ENCODE measurements around the gene NCR1.
"Not testable (repeated sequence)": the region's sequence is repeated elsewhere in the genome, so short reads cannot be mapped to it uniquely, and the experiment has no call there.

Gene NCR1, protein sequence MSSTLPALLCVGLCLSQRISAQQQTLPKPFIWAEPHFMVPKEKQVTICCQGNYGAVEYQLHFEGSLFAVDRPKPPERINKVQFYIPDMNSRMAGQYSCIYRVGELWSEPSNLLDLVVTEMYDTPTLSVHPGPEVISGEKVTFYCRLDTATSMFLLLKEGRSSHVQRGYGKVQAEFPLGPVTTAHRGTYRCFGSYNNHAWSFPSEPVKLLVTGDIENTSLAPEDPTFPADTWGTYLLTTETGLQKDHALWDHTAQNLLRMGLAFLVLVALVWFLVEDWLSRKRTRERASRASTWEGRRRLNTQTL

DNA sequence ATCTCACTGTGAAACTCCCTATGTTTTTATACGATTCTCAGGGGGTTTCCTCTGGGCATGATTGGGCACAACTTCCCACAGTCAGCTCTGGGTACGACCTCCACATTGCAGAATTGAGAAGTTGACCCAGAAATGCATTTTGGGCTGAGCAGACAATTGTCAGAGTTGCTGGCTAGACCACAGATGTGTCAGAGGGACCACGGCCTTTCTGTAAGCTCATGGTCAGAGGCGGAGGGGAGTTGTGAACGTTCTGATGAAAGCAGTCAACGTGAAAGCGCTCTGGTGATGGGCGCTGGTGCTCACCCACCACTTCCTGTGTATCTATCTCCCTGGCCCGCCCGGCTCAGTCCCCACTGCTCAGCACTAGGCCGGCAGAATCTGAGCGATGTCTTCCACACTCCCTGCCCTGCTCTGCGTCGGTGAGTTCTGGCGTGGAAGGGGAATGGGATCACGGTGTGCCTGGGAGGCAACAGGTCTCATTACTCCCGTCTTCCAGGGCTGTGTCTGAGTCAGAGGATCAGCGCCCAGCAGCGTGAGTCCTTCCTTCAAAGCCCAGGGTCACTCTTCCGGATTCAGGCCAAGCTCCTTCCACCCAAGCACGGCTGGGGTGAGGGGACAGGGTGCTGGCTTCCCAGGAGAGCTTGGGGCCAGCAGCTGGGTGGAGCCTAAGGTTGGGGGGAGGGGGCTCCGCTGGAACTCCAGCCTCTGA is at the start of gene NCR1:
Gene NCR1, plus strand, starts transcription at position 346 of the 709 bp plus-strand sequence. Its CDS starts 40 bp downstream, at position 386.
- Histone ChIP-seq H3K4me1 (ENCODE audit: control insufficient read depth in 1 of 2, insufficient read depth in 1 of 2, low read depth in 1 of 2, low read length in 1 of 2) (peaks cover 18 to 22% of the 10 kb centered on the region in 2 experiments), H3K36me3 (peaks cover 11% of the 10 kb centered on the region), H3K4me3 (ENCODE audit: low read depth in 1 of 2, low read length in 1 of 2) (no peak within 1 kb of the TSS), H3K27ac (peak within 1 kb of the TSS; percentile 35), H3K27me3 (peaks cover 24% of the 10 kb centered on the region), H3K9me3 (no peaks in the 10 kb centered on the region)
- TF ChIP-seq, protein P1, sequence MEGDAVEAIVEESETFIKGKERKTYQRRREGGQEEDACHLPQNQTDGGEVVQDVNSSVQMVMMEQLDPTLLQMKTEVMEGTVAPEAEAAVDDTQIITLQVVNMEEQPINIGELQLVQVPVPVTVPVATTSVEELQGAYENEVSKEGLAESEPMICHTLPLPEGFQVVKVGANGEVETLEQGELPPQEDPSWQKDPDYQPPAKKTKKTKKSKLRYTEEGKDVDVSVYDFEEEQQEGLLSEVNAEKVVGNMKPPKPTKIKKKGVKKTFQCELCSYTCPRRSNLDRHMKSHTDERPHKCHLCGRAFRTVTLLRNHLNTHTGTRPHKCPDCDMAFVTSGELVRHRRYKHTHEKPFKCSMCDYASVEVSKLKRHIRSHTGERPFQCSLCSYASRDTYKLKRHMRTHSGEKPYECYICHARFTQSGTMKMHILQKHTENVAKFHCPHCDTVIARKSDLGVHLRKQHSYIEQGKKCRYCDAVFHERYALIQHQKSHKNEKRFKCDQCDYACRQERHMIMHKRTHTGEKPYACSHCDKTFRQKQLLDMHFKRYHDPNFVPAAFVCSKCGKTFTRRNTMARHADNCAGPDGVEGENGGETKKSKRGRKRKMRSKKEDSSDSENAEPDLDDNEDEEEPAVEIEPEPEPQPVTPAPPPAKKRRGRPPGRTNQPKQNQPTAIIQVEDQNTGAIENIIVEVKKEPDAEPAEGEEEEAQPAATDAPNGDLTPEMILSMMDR (IDR thresholded peaks at IDR 0.05) = no peak

DNA sequence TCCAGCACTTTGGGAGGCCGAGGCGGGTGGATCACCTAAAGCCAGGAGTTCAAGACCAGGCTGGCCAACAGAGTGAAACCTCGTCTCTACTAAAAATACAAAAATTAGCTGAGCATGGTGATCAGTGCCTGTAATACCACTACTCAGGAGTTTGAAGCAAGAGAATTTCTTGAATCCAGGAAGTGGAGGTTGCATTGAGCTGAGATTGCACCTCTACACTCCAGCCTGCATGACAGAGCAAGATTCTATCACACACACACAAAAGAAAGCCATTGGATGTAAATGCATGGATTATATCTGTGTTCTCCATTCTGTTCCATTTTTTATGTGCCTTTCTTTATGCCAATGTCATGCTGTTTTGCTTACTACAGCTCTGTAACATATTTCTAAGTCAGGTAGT is 47.5 kb upstream of the NCR1 start:
- H3K27me3 ChIP-seq = peaks cover 16% of the 10 kb centered on the region
- not testable (repeated sequence) for H3K4me3 ChIP-seq (ENCODE audit: low read depth in 1 of 2, low read length in 1 of 2); H3K36me3 ChIP-seq; H3K9me3 ChIP-seq
- H3K4me1 ChIP-seq (ENCODE audit: control insufficient read depth in 1 of 2, insufficient read depth in 1 of 2, low read depth in 1 of 2, low read length in 1 of 2) = peaks cover 31 to 33% of the 10 kb centered on the region in 2 experiments
- H3K27ac ChIP-seq = peak overlapping the region; percentile 72

DNA sequence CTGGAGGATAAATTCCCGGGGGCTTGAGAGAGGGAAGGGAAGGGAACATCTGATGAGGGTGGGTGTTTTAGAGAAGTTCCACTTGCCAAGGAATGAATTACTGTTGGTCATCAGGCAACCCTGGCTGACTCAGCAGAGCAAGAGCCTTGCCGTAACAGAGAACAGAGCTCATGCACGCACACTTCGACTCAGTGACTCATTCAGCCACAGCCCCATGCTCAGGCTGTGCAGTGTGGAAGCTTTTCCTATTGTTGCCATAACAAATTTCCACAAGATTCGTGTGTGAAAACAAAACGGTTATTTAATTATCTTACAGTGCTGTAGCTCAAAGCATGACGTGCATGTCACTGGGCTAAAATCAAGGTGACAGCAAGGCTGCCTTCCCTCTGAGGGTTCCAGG is 46.5 kb upstream of the NCR1 start:
- Histone ChIP-seq H3K4me3 (ENCODE audit: low read depth in 1 of 2, low read length in 1 of 2) (peak overlapping the region in 1 of 2 experiments; percentile 7), H3K4me1 (ENCODE audit: control insufficient read depth in 1 of 2, insufficient read depth in 1 of 2, low read depth in 1 of 2, low read length in 1 of 2) (peaks cover 31 to 33% of the 10 kb centered on the region in 2 experiments)

DNA sequence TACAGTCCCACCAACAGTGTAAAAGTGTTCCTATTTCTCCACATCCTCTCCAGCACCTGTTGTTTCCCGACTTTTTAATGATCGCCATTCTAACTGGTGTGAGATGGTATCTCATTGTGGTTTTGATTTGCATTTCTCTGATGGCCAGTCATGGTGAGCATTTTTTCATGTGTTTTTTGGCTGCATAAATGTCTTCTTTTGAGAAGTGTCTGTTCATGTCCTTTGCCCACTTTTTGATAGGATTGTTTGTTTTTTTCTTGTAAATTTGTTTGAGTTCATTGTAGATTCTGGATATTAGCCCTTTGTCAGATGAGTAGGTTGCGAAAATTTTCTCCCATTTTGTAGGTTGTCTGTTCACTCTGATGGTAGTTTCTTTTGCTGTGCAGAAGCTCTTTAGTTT is 42.5 kb upstream of the NCR1 start:
- H3K36me3 ChIP-seq; H3K9me3 ChIP-seq; H3K27ac ChIP-seq; H3K4me3 ChIP-seq (ENCODE audit: low read depth in 1 of 2, low read length in 1 of 2): not testable (repeated sequence)
- peaks cover 32% of the 10 kb centered on the region for H3K27me3 ChIP-seq
- H3K4me1 ChIP-seq (ENCODE audit: control insufficient read depth in 1 of 2, insufficient read depth in 1 of 2, low read depth in 1 of 2, low read length in 1 of 2) = peaks cover 17 to 19% of the 10 kb centered on the region in 2 experiments

More for the DNA sequence above, 46.5 kb upstream of the NCR1 start:
- peak overlapping the region; percentile 72 for H3K27ac ChIP-seq
- not testable (repeated sequence) for H3K36me3 ChIP-seq, H3K9me3 ChIP-seq
- peaks cover 16% of the 10 kb centered on the region for H3K27me3 ChIP-seq

DNA sequence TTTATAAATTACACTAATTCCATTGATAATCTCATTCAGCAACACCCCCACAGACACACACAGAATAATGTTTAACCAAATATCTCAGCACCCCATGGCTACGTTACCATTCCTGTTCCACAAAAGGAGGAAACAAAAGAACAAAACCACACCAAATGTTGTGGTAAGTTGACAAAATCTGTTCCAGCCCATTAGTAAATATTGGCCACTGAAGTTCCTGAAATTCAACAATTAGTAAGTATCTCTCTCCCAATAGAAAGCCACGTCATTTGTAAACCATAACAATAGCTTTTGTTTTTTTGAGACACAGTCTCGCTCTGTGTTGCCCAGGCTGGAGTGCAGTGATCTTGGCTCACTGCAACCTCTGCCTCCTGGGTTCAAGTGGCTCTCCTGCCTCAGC is 34.3 kb upstream of the NCR1 start:
- Histone ChIP-seq H3K27ac (peak overlapping the region; percentile 95), H3K36me3 (peaks cover 3% of the 10 kb centered on the region), H3K4me3 (ENCODE audit: low read depth in 1 of 2, low read length in 1 of 2) (peak overlapping the region; percentile 8 to 25), H3K4me1 (ENCODE audit: control insufficient read depth in 1 of 2, insufficient read depth in 1 of 2, low read depth in 1 of 2, low read length in 1 of 2) (peaks cover 46 to 51% of the 10 kb centered on the region in 2 experiments), H3K27me3 (peaks cover 1% of the 10 kb centered on the region), H3K9me3 (no peaks in the 10 kb centered on the region)
- TF ChIP-seq, protein P1 (IDR thresholded peaks at IDR 0.05) = no peak

DNA sequence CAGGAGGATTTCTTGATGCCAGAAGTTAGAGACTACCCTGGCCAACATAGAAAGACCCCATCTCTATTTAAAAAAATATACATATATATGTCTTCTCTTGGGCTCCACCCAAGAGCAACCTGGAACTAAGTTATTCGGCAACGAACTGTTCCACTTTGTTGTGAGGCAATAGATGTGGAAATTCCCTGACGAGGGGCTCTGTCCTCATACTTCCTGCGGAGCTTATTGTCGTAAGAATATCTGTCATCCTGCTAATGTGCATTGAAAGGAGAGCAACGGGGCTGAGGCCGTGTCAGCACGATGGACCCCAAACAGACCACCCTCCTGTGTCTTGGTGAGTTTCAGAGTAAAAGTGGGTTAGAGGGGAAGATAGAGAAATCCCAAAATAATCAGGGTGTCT is 32.0 kb upstream of the NCR1 start, which contains the start of gene FCAR:
Gene FCAR, plus strand, starts transcription at position 246 of the 400 bp plus-strand sequence. Its CDS starts 55 bp downstream, at position 301.
- Histone ChIP-seq H3K9me3 (no peaks in the 10 kb centered on the region), H3K36me3 (peaks cover 7% of the 10 kb centered on the region), H3K27ac (peak within 1 kb of the TSS; percentile 95), H3K4me1 (ENCODE audit: control insufficient read depth in 1 of 2, insufficient read depth in 1 of 2, low read depth in 1 of 2, low read length in 1 of 2) (peaks cover 69 to 73% of the 10 kb centered on the region in 2 experiments), H3K27me3 (no peaks in the 10 kb centered on the region), H3K4me3 (ENCODE audit: low read depth in 1 of 2, low read length in 1 of 2) (peak within 1 kb of the TSS; percentile 84 to 92)
- TF ChIP-seq, protein P1 (IDR thresholded peaks at IDR 0.05) = no peak

DNA sequence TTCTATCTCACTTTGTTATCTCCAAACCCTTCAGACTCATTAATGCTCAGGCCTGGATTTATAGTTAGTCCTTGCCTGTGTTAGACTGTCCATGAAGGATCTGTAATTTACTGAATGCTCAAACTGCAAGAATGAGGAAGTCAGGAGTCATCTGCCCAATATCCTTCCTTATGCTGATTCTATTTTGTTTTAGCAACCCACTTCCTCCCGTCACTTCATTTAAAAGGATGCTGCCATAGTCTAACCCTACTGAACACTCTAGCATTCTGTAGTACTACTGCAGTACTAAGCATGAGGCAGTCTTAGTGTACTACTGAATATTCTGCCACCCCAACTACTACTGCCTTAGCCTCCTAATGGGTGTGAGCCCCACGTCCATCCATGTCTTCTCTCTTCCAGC is 30.4 kb upstream of the NCR1 start:
- peaks cover 11% of the 10 kb centered on the region for H3K36me3 ChIP-seq
- peak overlapping the region; percentile 84 to 92 for H3K4me3 ChIP-seq (ENCODE audit: low read depth in 1 of 2, low read length in 1 of 2)
- TF ChIP-seq, protein P1 (IDR thresholded peaks at IDR 0.05) = peak; percentile 11
- peak overlapping the region; percentile 95 for H3K27ac ChIP-seq
- H3K4me1 ChIP-seq (ENCODE audit: control insufficient read depth in 1 of 2, insufficient read depth in 1 of 2, low read depth in 1 of 2, low read length in 1 of 2) = peaks cover 82 to 85% of the 10 kb centered on the region in 2 experiments
- H3K9me3 ChIP-seq = no peaks in the 10 kb centered on the region
- no peaks in the 10 kb centered on the region for H3K27me3 ChIP-seq

Measured in neutrophil (primary cell).